GM10248 (cell line): ENCODE data around the gene PLIN4.
A peak's percentile ranks its signal among the peaks of the same experiment; 100 is the strongest.

Experiments
- CTCF ChIA-PET: fragments of 300-600 bp; sonication (Branson Sonifier 250); formaldehyde crosslinking; extraction: SDS; loops from one replicate; lab custom pipeline; 2021; ENCODE audit warnings: antibody characterized with exemption; lab: Yijun Ruan, JAX
- POLR2A ChIA-PET: fragments of 350-650 bp; sonication (Branson Sonifier 250); formaldehyde crosslinking; extraction: SDS; loops from one replicate; lab custom pipeline; 2020; ENCODE audit warnings: antibody characterized with exemption; lab: Yijun Ruan, JAX
- DNase-seq: peaks from one replicate; pipeline ENCODE4 v3.0.0; 2012; ENCODE audit errors: extremely low spot score
- TF ChIP-seq, protein P1 (sequence below): IDR thresholded peaks from 2 replicates; pipeline ENCODE4 v1.5.1; 2012; ENCODE audit warnings: mild to moderate bottlenecking, low read depth; ENCODE audit errors: extremely low read depth, missing control alignments, control extremely low read depth

PLIN4 gene

DNA sequence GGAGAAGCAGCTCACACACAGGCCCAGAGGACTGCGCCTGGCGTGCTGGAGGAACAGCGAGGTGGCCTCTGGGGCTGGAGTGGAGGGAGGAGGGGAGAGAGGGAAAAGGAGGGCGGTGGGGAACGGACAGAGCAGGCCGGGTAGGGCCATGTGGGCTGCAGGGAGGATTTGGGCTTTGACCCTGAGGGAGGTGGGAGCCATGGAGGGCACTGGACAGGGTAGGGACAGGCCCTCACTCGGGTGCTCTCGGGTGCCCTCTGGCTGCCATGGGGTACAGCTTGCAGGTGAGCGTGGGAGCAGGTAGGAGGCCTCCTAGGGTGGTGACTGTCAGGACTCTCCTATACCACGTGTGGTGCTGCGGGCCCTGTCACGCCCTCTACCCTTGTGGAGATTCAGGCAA is 22.8 kb downstream of the PLIN4 start:
- ChIA-PET POLR2A (no interaction called here), CTCF (interaction anchor here (2.4 kb wide), 1 partner anchor 229 kb away, joined by 6 read pairs; no protein-coding TSS in a partner anchor)
- TF ChIP-seq, protein P1, sequence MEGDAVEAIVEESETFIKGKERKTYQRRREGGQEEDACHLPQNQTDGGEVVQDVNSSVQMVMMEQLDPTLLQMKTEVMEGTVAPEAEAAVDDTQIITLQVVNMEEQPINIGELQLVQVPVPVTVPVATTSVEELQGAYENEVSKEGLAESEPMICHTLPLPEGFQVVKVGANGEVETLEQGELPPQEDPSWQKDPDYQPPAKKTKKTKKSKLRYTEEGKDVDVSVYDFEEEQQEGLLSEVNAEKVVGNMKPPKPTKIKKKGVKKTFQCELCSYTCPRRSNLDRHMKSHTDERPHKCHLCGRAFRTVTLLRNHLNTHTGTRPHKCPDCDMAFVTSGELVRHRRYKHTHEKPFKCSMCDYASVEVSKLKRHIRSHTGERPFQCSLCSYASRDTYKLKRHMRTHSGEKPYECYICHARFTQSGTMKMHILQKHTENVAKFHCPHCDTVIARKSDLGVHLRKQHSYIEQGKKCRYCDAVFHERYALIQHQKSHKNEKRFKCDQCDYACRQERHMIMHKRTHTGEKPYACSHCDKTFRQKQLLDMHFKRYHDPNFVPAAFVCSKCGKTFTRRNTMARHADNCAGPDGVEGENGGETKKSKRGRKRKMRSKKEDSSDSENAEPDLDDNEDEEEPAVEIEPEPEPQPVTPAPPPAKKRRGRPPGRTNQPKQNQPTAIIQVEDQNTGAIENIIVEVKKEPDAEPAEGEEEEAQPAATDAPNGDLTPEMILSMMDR: peak; percentile 44
- DNase-seq: no peak

GRCh38 chr19:4494691-4495064 is 23.6 kb downstream of the PLIN4 start:
- POLR2A ChIA-PET: interaction anchor here (0.7 kb wide), 1 partner anchor 330 kb away, joined by 5 read pairs; no protein-coding TSS in a partner anchor
- TF ChIP-seq, protein P1: no peak
- DNase-seq: no peak
- CTCF ChIA-PET: interaction anchor here (1.2 to 2.4 kb wide), 2 partner anchors 30 to 228 kb away, joined by 5 to 6 read pairs; no protein-coding TSS in a partner anchor

DNA sequence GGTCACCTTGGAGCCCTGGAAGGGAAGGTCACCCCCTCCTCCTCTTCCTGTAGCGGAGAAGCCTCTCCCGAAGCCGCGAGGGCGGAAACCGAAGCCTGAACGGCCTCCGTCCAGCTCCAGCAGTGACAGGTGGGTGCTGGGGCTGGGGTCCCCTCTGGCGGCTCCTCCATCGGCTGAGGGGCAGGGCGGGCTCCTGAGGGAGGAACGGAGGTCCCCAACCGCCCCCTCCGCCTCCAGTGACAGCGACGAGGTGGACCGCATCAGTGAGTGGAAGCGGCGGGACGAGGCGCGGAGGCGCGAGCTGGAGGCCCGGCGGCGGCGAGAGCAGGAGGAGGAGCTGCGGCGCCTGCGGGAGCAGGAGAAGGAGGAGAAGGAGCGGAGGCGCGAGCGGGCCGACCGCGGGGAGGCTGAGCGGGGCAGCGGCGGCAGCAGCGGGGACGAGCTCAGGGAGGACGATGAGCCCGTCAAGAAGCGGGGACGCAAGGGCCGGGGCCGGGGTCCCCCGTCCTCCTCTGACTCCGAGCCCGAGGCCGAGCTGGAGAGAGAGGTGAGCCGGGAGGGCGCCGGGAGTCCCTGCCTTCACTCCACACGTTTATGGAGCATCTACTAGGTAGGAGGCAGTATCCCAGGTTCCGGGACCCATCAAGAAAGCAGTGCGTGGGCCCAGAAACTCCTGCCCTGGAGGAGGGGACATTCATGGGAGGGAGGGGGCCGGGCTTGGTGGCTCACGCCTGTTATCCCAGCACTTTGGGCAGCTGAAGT is 24.2 kb downstream of the PLIN4 start:
- ChIA-PET POLR2A (no interaction called here), CTCF (interaction anchor here (1.2 to 2.4 kb wide), 2 partner anchors 31 to 227 kb away, joined by 5 to 6 read pairs; no protein-coding TSS in a partner anchor)
- TF ChIP-seq, protein P1: no peak
- no peak for DNase-seq

GRCh38 chr19:4493104-4493928 is 25.0 kb downstream of the PLIN4 start:
- CTCF ChIA-PET: interaction anchor here (2.4 kb wide), 1 partner anchor 227 kb away, joined by 6 read pairs; no protein-coding TSS in a partner anchor
- POLR2A ChIA-PET: no interaction called here
- TF ChIP-seq, protein P1: no peak
- no peak for DNase-seq

DNA sequence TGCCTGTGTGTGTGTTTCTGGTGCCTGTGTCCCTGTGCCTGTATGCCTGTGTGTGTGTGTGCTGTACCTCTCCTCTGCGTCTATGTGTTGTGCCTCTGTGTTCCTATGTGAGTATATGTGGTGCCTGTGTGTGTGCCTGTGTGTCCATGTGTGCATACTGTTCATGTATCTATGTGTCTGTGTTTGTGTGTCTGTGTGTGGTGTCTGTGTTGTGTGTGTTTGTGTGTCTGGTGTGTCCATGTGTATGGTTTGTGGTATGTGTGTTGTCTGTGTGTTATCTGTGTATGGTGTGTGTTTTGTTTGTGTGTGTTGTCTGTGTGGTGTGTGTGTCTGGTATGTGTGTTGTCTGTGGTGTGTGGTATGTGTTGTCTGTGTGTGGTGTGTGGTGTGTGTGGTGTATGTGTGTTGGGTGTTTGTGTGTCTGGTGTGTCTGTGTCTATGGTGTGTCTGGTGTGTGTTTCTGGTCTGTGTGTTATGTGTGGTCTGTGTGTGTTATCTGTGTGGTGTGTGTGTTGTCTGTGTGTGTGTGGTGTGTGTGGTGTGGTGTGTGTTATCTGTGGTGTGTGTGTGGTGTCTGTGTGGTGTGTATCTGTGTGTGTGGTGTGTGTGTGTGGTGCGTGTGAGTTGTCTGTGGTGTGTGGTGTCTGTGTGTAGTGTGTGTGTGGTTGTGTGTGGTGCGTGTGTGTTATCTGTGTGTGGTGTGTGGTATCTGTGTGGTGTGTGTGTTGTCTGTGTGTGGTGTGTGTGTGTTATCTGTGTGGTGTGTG is 25.8 kb downstream of the PLIN4 start:
- POLR2A ChIA-PET: no interaction called here
- CTCF ChIA-PET: no interaction called here
- no peak for DNase-seq
- TF ChIP-seq, protein P1: no peak

- DNase-seq: no peak
- ChIA-PET CTCF (interaction anchor here (1.0 kb wide), 1 partner anchor 32 kb away, joined by 3 read pairs; no protein-coding TSS in a partner anchor), POLR2A (no interaction called here)
- TF ChIP-seq, protein P1: no peak
Observed at GRCh38 chr19:4491446-4491845, 26.8 kb downstream of the PLIN4 start.
